K562 (cell line): ENCODE results near the gene UBE3B.

Experiments used
- CEBPB ChIP-seq: fragments of 450-650 bp; IDR thresholded peaks from 2 replicates; pipeline ENCODE4 v1.6.1; 2016; ENCODE audit warnings: missing genetic modification characterization, missing compliant biosample characterization
- EP300 ChIP-seq: IDR thresholded peaks from 2 replicates; pipeline ENCODE4 v1.6.1; 2012; ENCODE audit warnings: low read length, improper control_type of control experiment
- KDM1A ChIP-seq, 2 experiments: fragments of 450-650 bp; IDR thresholded peaks; 2 replicates each; pipeline ENCODE4 v1.6.1; 2016; ENCODE audit warnings: mild to moderate bottlenecking in 2 of 2
- MAFK ChIP-seq: IDR thresholded peaks from 2 replicates; pipeline ENCODE4 v1.6.1; 2011; ENCODE audit warnings: low read length, improper control_type of control experiment
- PHF20 ChIP-seq: fragments of 450-650 bp; IDR thresholded peaks from 2 replicates; pipeline ENCODE4 v1.6.1; 2018; ENCODE audit not compliant: partially characterized antibody
- POLR2A ChIP-seq: fragments of 450-650 bp; conservative IDR thresholded peaks from 2 replicates; pipeline ENCODE4 v1.6.1; 2016
- TF ChIP-seq, protein P1 (sequence below), 2 experiments: fragments of 200-800 bp in 1 of 2; sonication (Bioruptor generic) in 1 of 2; sonication (generic) in 1 of 2; formaldehyde crosslinking in 1 of 2; IDR thresholded peaks in 1 of 2; conservative IDR thresholded peaks in 1 of 2; 2 replicates each; pipeline versions ENCODE4 v1.5.0 to v1.6.1; 2016 to 2020; ENCODE audit warnings: missing compliant biosample characterization in 1 of 2, missing genetic modification characterization in 1 of 2, missing genetic modification reagents in 1 of 2

- TF ChIP-seq CEBPB (tag) = no peak
- TF ChIP-seq KDM1A (IDR thresholded peaks at IDR 0.05) = no peak
- TF ChIP-seq MAFK = no peak
- TF ChIP-seq, protein P1, sequence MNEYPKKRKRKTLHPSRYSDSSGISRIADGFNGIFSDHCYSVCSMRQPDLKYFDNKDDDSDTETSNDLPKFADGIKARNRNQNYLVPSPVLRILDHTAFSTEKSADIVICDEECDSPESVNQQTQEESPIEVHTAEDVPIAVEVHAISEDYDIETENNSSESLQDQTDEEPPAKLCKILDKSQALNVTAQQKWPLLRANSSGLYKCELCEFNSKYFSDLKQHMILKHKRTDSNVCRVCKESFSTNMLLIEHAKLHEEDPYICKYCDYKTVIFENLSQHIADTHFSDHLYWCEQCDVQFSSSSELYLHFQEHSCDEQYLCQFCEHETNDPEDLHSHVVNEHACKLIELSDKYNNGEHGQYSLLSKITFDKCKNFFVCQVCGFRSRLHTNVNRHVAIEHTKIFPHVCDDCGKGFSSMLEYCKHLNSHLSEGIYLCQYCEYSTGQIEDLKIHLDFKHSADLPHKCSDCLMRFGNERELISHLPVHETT (CRISPR knock-in tag; conservative IDR thresholded peaks at IDR 0.05 in 1 of 2, IDR thresholded peaks at IDR 0.05 in 1 of 2) = no peak
- no peak for TF ChIP-seq EP300
- TF ChIP-seq POLR2A = no peak
- no peak for TF ChIP-seq PHF20
Measured at GRCh38 chr12:109434582-109434981, 42.9 kb upstream of the UBE3B start.
